AG04450 (cell line): ENCODE data around the gene AOAH. TPM values are rescaled to one million over a fixed set of nuclear protein-coding genes. Genes with fewer than 3 reads are reported as not detected.

Source experiments
- CTCF ChIA-PET: fragments of 300-600, 350-600 bp; formaldehyde crosslinking; extraction: SDS; loops from one replicate; lab custom pipeline; 2022; ENCODE audit warnings: antibody characterized with exemption, inconsistent platforms; lab: Charles Lee
- POLR2A ChIA-PET: fragments of 350-600 bp; formaldehyde crosslinking; extraction: SDS; loops from one replicate; lab custom pipeline; 2021; ENCODE audit warnings: antibody characterized with exemption, inconsistent platforms; lab: Yijun Ruan, JAX
- DNase-seq: peaks from one replicate; pipeline ENCODE4 v3.0.0-alpha.2; 2011; ENCODE audit warnings: low read depth, low spot score
- H3K27ac ChIP-seq: one replicate; pipeline ENCODE4 v1.5.1; 2012; ENCODE audit warnings: low read depth, low read length, control low read depth
- H3K27me3 ChIP-seq: one replicate; pipeline ENCODE4 v1.6.0; 2012; ENCODE audit warnings: low read length; ENCODE audit not compliant: control insufficient read depth, insufficient read depth
- H3K4me3 ChIP-seq: 2 replicates; pipeline ENCODE4 v1.5.1; 2011; ENCODE audit warnings: mild to moderate bottlenecking, low read depth, low read length, control low read depth
- H3K9me3 ChIP-seq: 2 replicates; pipeline ENCODE4 v1.5.1; 2012; ENCODE audit warnings: low read length; ENCODE audit not compliant: control insufficient read depth, insufficient read depth
- polyA plus RNA-seq: library from polyadenylated mRNA; depleted of rRNA; stranded (reverse); fragments of >200 nt; gene quantifications from 2 replicates; pipeline ENCODE4 v1.2.3, GENCODE V29; 2011
- TF ChIP-seq, protein P1 (sequence below): IDR thresholded peaks from 2 replicates; pipeline ENCODE4 v1.5.1; 2011; ENCODE audit warnings: low read depth, low read length, control low read depth, inconsistent platforms

The AOAH gene
- polyA plus RNA-seq, 1 experiment, result not detected

DNA sequence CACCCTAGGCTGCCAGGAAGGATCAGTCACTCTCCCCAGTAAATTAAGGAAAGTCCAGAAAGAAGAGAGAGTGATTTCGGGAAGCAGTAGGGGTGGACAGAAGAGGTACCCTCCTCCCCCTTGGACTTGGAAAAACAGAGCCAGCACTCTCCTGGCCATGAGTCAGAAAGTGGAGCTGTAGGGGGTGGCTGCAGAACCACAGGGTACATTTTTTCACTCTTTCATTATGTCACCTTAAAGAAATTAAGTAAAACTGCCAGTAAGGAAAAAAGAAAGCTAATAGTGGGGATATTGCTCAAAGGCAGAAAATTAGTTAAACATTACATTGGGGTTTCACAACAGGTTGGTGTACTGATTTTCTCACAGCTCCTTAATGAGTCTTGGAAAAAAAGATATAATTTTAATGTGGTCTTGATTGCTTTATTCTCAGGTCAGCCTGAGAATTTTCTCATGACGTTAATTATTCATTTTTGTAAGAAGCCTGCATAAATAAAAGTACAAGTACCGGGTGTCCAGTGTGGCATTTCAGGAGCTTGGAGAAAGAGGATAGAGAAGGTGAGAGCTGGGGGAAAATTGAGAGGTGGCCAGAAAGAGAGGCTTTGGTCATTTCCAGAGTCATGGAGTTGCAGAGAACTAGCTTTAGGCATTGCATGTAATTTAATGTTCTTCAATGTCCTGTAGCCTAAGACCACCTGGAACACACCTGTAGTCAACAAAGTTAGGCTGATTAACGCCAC is 23.2 kb upstream of the AOAH start:
- Histone ChIP-seq H3K9me3 (no peaks in the 10 kb centered on the region), H3K27ac (no peak overlapping the region), H3K27me3 (no peaks in the 10 kb centered on the region), H3K4me3 (no peak overlapping the region)
- CTCF ChIA-PET, result no interaction called here
- TF ChIP-seq, protein P1, sequence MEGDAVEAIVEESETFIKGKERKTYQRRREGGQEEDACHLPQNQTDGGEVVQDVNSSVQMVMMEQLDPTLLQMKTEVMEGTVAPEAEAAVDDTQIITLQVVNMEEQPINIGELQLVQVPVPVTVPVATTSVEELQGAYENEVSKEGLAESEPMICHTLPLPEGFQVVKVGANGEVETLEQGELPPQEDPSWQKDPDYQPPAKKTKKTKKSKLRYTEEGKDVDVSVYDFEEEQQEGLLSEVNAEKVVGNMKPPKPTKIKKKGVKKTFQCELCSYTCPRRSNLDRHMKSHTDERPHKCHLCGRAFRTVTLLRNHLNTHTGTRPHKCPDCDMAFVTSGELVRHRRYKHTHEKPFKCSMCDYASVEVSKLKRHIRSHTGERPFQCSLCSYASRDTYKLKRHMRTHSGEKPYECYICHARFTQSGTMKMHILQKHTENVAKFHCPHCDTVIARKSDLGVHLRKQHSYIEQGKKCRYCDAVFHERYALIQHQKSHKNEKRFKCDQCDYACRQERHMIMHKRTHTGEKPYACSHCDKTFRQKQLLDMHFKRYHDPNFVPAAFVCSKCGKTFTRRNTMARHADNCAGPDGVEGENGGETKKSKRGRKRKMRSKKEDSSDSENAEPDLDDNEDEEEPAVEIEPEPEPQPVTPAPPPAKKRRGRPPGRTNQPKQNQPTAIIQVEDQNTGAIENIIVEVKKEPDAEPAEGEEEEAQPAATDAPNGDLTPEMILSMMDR, result no peak
- DNase-seq, result no peak
- POLR2A ChIA-PET, result no interaction called here

DNA sequence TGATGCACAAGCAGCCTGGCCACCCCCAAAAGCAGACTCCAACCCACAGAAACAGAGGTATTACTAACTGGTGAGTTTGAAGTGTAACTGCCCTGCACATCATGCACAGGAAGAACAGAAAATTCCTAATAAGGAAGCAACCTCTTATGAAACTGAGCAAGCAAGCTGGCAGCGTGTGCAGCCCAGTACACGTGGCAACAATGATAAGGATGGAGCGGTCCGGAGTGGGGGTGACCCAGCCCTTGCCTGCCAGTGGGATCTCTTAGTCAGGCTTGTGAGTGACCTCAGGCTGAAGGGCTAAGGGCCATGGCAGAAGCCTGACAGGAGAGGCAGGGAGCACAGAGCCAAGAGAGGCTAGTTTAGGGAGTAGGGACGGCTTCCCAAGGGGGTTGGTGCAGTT is 22.1 kb upstream of the AOAH start:
- TF ChIP-seq, protein P1, result no peak
- ChIA-PET POLR2A (no interaction called here), CTCF (no interaction called here)
- Histone ChIP-seq H3K4me3 (no peak overlapping the region), H3K27ac (no peak overlapping the region), H3K9me3 (no peaks in the 10 kb centered on the region), H3K27me3 (no peaks in the 10 kb centered on the region)
- no peak for DNase-seq

DNA sequence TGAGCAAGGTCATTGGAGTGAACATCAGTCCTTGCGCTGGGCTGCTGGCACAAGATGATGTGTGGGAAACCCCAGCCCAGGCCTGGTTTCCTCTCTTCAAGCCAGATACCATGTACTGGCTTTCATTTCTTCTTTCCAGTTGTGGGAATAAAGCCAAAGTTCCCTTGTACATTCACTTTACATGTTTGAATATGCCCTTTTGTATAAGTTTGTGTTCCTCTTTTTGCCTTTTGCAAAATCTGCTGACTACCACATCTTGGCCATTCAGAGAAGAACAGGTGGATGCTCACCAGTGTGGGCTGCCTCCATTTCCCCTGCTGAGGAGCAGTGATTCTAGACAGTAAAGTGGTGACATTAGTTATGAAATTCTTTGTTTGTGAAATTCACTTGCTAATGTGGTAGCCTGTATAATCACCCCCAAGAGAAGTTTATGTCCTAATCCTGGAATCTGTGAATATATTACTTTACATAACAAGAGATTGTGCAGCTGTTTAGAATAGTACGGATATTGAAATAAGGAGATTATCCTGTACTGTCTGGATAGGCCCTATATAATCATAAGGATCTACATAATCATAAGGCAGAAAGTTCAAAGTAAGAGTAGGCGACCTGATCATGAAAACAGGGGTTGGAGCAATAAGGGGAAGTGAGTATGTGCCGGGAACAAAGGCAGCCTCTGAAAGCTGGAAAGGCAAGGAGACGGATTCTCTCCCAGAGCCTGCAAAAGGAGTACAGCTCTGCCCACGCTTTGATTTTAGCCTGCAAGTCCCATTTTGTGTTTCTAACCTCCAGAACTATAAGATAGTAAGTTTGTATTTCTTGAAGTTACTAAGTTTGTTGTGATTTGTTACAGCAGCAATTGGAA is 18.8 kb upstream of the AOAH start:
- TF ChIP-seq, protein P1, result no peak
- Histone ChIP-seq H3K27ac (no peak overlapping the region), H3K27me3 (no peaks in the 10 kb centered on the region), H3K9me3 (no peaks in the 10 kb centered on the region), H3K4me3 (no peak overlapping the region)
- no peak for DNase-seq
- POLR2A ChIA-PET, result no interaction called here
- CTCF ChIA-PET, result interaction anchor here (0.6 kb wide), 1 partner anchor 265 kb away, joined by 4 read pairs; no protein-coding TSS in a partner anchor

DNA sequence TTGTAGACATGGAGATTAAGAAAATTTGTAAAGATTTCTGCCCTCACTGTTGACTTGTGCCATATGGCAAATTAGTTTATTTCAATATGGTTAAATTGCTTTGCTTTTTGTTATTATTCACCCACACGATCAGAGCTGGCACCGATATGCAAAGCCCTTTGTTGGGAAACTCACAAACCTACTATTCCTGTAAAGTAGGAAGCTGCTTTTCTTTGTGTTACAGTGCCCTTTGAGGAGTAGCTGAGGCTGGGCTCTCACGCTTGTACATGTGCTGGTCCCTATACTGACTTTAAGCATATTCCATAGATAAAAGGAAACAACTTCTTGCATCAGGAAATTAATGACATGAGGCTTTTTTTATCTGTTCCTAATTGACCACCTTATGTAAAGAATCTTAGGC is 17.6 kb upstream of the AOAH start:
- POLR2A ChIA-PET, result no interaction called here
- no peaks in the 10 kb centered on the region for H3K27me3 ChIP-seq
- no peak for DNase-seq
- CTCF ChIA-PET, result no interaction called here
- H3K4me3 ChIP-seq, result no peak overlapping the region
- no peaks in the 10 kb centered on the region for H3K9me3 ChIP-seq
- TF ChIP-seq, protein P1, result no peak
- H3K27ac ChIP-seq, result no peak overlapping the region

DNA sequence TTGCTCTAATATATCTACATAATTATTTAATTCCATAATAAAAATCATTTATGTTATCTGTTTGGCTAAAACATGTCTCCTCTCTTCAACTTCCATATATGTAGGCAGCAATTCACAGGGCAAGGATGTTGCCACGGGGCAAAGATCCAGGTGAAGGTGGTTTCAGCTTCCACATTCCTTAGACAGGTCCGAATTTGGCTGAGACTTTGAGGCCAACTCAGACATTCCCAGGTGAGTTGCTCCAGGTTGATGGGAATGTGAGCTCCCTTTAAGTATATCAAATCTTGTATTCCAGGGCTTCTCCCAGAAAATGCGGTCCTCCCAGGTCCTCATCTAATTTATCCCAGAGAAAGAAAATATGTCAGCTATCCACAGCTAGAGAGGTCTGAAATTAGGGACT is 15.1 kb upstream of the AOAH start:
- TF ChIP-seq, protein P1, result no peak
- no peak overlapping the region for H3K27ac ChIP-seq
- H3K27me3 ChIP-seq, result no peaks in the 10 kb centered on the region
- no peaks in the 10 kb centered on the region for H3K9me3 ChIP-seq
- DNase-seq, result no peak
- no peak overlapping the region for H3K4me3 ChIP-seq
- CTCF ChIA-PET, result no interaction called here
- POLR2A ChIA-PET, result no interaction called here
